DMS114 treated with DMSO at 0.1 percent for 48 hours (cell line): Measurements from ENCODE around the gene ATG12.
"Not testable (repeated sequence)": the region's sequence is repeated elsewhere in the genome, so short reads cannot be mapped to it uniquely, and the experiment has no call there.

Experiments
- DNase-seq: peaks from one replicate; lab custom pipeline; 2025; ENCODE audit not compliant: unreplicated experiment; lab: John Stamatoyannopoulos, UW

ATG12 gene

DNA sequence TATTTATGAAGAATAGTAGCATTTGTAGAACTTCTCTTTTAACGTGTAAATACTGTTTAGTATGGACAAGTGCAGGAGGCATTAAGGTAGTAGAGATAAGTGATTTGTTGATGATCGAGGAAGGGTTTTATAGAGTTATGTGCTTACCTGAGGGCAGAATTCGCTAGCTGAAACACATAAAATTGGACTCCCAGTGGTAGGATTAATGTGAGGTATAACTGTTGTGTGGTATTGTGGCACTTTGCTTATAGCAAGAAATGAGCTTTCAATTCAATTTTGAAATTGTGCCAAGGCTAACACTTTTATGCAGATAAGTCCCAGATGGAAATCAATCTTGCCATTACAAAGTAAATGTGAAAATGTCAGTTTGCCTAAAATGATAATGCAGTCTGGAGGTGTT lies 1.6 kb upstream of the ATG12 start:
- DNase-seq = no peak

DNA sequence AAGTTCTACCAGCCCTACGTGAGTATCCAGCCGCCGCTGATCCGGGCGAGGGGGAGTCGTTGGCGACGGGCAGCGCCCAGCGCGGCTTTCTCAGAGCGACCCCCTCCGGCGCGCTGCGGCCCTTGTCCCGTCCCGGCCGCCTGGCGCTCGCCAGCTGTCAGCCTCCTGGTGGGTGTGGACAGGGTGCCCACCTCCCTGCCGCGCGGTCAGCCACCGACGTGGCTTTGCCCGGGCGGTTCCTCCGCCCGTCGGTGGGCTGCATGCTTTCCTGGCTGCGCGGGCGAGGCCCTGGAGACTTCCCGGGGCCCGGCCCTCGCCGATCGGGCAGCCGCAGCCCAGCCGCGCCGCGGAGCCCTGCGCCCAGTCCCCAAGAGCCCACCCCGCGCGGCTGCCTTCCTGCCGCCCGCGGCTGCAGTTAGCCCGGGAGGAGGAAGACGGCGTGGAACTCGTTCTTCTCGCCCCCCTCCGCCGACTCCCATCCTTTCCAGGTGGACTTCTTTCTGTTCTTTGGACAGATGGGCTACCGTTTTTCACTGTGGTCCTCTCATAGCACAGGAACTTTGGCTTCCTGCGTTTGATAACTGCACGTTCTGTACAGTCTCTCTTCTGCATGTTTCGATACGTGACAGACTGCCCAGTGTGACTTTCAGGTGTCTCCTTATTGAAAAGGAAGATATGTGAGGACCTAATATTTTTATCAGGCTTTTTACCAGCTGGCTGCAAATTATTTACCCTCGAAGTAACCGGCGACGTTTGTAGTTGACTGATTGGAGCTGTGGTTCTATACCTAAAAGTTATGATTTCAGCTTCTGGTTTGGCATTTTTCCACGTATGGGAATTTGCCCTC lies 947 bp upstream of the ATG12 start:
- peak; percentile 67 for DNase-seq

DNA sequence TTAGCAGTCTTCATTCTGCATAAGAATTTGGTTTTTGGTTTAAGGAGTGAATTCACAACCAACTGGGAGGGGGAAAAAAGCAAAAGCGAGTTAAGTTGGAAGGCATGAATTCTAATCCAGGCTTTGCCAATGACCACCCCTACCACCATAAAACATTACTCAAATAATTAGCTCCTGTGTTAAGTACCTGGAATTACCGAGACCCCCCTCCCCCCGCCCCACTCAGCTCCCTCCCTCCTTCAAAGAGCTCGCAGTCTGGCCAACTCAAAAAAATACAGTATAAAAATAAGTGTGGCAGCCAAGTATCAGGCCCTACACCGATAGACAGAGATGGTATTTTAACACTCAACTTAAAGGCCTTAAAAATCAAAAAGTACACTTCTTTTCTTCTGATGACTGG lies 492 bp downstream of the ATG12 start:
- DNase-seq = no peak

DNA sequence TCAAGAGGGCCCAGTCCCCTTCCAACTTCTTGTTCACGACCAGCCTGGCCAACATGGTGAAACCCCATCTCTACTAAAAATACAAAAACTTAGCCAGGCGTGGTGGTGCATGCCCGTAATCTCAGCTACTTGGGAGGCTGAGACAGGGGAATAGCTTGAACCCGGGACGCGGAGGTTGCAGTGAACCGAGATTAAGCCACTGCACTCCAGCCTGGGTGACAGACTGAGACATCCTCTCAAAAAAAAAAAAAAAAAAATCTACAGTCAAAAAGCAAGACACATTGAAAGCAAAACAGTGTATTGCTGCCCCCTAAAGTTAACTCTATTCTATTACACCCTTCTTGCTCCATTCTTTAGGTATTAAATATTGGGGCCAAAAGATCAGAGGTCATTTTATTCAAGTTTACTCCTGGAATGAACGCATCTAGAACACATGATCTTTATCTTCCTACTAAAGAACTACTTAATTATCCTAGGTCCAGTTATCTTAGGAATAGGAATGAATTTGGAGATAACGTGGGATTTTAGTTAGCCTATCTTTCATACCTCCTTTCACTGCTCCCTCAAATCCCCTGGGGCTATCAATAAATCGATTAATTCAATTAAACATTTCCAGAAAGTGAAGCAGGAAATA lies 2.4 kb downstream of the ATG12 start:
- peak; percentile 54 for DNase-seq

DNA sequence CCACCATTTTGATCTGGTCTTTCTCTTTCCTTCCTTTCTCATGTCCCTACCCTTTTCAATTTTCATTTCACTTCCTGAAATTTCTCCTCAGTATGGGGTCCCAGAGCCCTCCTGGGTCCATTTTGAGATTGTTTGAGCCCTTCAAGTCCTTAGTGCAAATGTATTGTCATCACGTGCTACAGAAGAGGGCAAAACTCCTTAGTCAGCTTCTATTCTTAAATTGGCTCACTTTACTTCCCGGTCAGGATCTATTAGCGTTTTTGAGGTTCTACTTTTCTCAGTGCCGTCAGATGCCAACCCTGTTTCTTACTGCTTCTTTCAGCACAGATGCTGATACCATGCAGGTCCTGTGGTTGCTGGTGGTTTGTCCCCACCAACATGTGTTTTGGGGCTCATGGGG lies 5.9 kb downstream of the ATG12 start:
- no peak for DNase-seq

DNA sequence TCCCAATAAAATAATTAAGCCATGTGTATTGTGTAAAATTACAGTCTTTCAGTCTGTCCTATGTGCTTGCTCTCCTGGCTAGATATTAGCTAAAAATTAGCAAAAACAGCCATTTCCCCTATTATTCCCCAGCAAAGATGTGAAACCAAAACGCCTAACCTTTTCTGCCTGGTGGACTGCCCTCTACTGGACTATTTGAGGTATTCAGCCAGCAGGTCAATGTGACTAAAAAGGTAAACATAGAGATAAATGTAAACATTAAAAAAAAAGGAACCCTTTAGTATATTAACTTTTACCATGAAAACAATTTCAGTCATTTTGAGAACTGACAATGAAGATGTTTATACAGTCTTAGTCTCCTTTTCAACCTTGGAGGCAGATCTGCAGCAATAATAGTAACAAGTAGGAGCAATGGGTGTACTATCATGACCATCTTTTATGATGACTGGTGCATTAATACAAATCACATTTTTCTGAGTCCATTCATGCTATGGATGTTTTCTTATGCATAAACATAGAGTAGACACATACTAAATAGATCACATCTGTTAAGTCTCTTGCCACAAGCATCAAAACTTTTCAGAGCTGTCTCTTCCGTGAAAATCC lies 10.1 kb downstream of the ATG12 start:
- peak; percentile 13 for DNase-seq

DNA sequence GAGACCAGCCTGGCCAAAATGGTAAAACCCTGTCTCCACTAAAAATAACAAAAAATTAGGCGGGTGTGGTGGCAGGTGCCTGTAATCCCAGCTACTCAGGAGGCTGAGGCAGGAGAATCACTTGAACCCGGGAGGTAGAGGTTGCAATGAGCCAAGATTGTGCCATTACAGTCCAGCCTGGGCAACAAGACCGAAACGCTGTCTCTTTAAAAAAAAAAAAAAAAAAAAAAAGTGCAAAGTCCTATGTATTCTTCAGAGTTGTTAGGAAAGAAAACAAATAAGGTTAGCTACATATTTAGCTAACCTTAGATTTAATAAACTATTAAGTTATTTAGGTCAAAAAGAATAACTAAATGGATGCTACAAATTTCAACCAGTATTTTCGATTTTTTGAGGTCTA lies 11.5 kb downstream of the ATG12 start:
- no peak for DNase-seq

DNA sequence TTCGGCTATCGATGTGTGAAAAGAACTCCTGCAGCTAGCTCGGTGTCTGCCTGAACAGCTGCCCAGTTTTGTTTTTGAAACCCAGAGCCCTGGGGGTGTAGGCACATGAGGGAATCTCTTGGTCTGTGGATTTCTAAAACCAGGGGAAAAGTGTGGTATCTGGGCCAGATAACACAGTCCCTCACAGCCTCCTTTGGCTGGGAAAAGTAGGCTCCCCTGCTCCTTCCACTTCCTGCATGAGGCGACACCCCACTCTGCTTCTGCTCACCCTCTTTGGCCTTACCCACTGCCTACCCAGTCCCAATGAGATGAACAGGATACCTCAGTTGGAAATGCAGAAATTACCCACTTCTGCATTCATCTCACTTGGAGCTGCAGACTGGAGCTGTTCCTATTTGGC lies 15.4 kb downstream of the ATG12 start:
- no peak for DNase-seq

DNA sequence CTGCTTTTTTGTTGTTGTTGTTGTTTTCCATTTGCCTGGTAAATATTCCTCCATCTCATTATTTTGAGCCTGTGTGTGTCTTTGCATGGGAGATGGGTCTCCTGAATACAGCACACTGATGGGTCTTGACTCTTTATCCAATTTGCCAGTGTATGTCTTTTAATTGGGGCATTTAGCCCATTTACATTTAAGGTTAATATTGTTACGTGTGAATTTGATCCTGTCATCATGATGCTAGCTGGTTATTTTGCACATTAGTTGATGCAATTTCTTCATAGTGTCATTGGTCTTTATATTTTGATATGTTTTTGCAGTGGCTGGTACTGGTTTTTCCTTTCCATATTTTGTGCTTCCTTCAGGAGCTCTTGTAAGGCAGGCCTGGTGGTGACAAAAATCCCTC lies 16.4 kb downstream of the ATG12 start:
- not testable (repeated sequence) for DNase-seq

DNA sequence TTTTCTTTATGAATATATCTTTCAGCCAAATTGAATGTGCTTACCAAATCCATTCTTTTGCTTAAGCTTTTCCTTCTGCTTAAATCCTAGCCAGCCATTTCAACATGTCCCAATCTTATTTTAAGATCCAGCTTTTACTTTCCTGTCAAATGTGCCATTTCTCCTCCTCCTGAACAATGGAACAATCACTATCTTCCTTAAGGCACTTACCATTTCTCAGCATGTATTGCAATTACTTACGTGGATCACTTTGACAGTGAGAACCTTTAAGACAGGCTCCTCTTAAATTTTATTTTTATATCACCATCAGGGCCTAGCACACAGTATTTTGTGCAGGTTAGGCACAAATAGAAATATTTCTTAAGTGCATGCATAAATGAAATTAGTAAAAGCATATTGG lies 20.5 kb downstream of the ATG12 start:
- no peak for DNase-seq

DNA sequence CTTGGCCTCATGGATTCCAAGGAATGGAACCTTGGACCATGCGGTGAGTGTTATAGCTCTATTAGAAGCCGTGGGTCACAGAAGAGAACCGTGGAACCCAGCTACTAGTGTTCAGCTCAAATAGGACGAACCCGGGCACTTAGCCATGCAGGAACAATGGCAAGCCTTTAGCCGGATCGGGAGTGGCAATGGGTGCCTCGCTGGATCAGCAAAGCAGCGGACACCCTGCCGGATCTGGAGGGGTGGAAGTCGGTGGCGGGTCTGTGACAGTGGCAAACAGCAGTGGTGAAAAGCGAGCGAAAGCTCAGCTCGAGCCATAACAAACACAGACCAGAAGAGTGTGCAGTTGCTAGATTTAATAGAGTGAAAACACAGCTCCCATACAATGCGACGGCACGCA lies 22.5 kb downstream of the ATG12 start:
- no peak for DNase-seq

DNA sequence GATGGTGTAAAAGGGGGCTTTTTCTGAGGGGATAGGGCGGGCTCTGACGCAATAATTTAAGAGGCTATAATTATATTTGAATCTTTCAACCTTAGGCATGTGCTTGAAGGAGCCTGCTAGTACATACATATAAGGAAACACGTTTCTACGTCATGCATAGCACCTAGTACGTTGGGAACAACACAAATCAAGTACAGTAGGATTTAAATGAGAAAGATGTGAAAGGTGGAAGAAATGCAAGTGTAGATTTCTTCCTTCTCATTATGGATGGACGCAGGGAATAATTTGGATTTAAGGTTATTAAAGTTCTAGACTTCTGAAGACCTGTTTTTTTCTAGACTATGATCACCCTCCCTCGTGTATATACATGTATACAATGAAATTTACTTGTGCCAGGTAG lies 24.0 kb downstream of the ATG12 start:
- no peak for DNase-seq

DNA sequence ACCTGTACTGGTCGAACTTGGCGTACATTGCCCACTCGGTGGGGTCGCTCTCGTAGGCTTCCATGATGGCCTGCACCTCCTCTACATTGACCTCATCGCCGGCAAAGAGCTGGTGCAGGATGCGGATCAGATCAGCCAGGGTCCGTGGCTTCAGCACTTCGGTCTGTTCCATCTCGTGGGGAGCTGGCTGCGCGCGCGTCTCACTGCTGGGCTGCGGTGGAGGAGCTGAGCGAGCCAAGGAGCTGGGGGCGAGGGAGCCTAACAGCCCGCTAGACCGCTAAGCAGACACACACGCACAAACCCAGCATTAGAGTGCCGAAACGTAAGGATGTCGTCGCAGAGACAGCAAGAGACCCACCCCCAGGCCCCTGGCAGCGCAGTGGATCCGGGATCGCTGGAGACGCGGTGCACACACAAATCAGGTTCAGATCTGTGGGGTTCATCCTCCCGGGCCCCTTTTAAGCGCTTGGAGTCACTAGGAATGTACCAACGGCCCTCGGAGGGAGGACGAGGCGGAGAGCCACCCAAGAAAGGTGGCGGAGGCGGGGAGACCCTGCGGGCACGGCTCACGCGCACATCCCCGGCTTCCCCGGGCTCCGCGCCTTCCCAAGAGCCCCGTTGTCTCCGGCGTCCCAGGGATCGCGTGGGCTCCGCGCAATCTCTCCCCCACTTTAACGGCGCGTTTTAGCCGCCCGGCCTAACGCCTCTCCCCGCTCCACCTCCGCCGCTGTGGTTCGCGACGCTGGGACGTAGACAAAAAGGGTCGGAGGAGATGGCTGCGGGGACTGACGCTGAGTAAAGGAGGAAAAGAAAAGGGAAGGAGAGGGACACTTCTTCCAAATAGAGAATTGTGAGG lies 24.9 kb downstream of the ATG12 start, which contains the start of gene CDO1:
Gene CDO1 (minus strand): TSS at position 434 of the 856 bp plus-strand sequence. CDS start 262 bp downstream, at position 172.
- peak; percentile 24 for DNase-seq

DNA sequence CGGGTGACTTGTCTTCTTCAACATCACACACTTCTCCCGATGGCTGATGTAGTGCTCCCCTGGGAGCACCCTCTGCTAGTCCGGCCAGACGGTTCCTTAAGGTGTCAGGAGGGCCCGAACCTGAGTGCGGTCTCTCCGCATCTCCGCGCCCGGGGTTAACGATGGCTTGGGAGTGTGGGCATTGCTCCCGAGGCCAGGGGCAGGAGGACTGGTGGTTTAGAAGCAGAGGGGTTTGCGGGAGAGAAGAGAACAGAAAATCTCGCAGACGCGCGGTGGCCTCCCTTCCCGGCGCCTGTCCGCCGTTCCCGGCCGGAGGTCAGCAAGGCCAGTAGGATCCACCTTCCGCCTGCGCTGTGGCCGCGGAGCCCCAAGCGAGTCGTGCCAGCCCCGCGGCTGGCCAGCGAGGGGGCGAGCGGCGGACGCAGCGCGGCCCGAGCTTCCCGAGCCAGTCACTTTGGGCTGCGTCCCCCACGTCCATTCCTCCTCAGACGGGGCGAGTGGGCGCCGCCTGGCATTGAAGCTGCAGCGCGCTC lies 25.6 kb downstream of the ATG12 start:
- DNase-seq = no peak

DNA sequence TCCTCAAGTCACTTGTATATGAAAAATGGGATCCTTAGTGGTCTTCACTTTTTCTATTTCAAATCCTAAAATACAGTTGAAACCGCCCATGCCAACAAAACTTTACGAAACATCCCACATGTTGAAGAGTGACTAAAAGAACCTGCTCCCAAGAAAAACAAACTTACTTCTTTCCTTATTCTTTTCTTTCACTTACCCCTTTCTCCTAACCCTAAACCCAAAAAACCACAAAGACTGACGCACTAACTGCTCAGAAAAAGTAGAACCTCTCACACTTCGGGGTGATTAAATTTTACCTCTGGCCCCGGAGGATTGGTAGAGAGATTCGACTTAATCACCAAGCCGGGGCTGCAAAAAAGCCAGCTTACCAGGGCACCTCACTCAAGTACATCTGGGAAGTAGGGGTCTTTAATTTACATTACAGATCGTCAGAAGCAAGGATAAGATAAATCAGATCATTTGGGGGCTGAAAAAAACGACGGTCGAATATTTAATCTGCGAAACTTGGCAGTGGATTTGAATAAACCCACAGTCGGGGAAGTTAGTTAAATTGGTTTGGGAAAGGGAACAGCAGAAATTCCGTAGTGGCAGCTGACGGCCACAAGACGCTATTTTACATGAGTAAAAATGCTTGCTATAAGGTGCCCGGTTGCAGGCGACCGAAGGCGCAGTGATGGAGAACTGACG lies 26.2 kb downstream of the ATG12 start:
- no peak for DNase-seq

DNA sequence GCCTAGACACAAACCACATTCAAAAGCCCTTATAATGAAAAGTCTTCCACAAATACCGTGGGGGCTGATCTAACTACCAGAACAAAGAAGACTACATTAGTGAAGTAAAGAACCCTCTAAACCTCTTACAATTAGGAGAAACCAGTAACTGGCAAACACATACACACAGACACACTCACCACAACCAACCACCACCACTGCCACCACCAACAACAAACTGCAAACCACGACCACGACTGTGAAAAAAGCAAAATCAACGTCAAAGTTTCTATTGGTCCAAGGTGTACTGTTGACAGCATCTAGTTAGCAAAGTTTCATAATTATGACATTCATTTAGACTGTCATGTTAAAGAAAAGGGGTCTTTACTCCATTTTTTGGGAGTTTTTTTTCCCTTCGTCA lies 27.6 kb downstream of the ATG12 start:
- DNase-seq = no peak

DNA sequence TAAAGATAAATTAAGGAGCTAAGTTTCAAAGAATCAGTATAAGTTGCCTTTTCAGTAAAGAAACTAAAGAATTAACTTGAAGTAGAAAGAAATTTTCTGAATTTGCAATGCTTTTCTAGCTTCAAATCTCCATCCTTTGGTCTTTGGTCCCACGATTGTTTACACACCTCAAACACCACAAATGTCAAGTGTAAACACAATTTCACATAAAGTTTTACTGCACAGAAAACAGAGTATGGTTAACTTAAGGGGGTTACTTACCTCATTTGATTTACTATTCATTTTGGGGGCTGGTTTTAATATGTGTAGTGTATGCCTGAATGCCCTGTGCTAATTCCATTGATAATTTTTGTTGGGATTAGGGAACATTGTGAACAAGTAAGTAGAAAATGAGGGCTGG lies 29.0 kb downstream of the ATG12 start:
- no peak for DNase-seq

DNA sequence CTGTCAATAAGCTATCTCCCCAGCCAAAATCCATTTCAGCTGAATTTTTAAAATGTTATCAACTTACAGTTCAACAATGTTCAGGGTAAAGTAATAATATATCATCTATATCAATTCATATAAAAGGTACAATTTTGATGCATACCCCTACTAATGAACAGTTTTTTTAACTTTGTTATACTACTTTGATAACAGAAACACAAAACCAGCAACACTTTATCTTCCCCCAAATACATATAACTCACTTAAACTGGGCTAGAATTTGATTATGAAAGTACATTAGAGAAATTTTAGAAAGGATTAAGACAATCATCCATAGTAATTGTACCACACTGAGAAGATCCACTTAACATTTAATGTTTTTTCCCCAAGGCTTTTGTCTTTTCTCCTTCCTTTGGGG lies 30.0 kb downstream of the ATG12 start:
- no peak for DNase-seq

DNA sequence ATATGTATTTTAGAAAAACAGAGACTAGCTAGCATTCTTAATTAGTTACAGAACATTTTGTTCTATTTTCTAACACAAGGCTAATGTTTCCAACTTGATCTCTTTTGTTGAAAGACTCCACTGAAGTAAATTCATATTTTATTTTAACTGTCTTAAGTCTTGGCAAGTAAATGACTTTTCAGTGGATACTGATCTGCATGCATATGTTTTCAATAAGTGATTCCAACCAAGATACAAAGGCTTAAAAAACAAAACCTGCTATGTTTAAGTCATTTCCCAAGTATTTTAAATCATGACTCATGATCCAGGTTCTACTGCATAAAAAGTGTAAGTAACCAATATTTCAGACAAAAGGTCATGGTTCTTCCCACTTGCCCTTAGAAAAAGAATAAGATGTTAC lies 30.6 kb downstream of the ATG12 start:
- no peak for DNase-seq

DNA sequence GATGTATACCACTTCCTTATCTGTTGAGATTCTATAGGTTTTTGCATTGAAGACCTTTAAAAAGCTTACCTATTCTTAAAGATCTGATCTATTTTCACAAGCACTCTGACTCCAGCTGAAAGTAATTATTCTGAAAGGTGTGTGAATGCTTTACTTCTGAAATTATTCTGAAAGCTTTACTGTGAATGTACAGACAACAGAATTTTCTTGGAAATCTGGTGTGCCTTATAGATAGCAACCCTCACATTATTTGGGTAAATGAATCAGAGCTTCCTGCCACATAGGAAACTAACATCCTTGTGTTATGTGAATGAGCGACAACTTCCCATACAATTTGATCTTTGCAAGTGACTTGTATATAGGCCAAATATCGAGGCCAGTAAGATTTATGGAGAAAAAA lies 31.4 kb downstream of the ATG12 start:
- DNase-seq = no peak
